Right cardiac atrium (tissue), 5 donors: ENCODE data around the gene FCER1G. TPM values are rescaled to one million over a fixed set of nuclear protein-coding genes. Genes with fewer than 3 reads are reported as not detected.
"Not testable (repeated sequence)": the region's sequence is repeated elsewhere in the genome, so short reads cannot be mapped to it uniquely, and the experiment has no call there.

Experiments used
- ATAC-seq, 2 donors: fragments of 200-7000 bp; cut with Tn5 transposase; one replicate each; pipeline versions ENCODE4 v1.8.0 to v1.9.1; 2020; ENCODE audit warnings: moderate library complexity in 2 of 2, mild to moderate bottlenecking in 1 of 2
- DNase-seq, 3 donors: peaks; one replicate each; pipeline ENCODE4 v3.0.0-alpha.2; 2020
- H3K27ac ChIP-seq: one replicate; pipeline ENCODE4 v1.5.1; 2013; ENCODE audit warnings: mild to moderate bottlenecking, low read length, control low read depth, moderate library complexity
- H3K27me3 ChIP-seq: one replicate; pipeline ENCODE4 v1.6.1; 2013; ENCODE audit not compliant: control insufficient read depth, insufficient read depth
- H3K4me1 ChIP-seq: one replicate; pipeline ENCODE4 v1.6.1; 2013; ENCODE audit warnings: low read length; ENCODE audit not compliant: control insufficient read depth, insufficient read depth
- H3K4me3 ChIP-seq: one replicate; pipeline ENCODE4 v1.5.1; 2013; ENCODE audit warnings: low read length, control low read depth
- H3K9me3 ChIP-seq: one replicate; pipeline ENCODE4 v1.6.1; 2013; ENCODE audit warnings: low read length; ENCODE audit not compliant: control insufficient read depth
- WGBS: extraction: QIAGEN DNeasy Blood & Tissue Kit; methylation state at CpG from one replicate; pipeline ENCODE4 v1.1.7; 2013; 5-methylcytosine and 5-hydroxymethylcytosine counted together
- intact Hi-C, 4 donors: fragments of 100-400 bp; cut with DNase I; formaldehyde crosslinking; loops; one replicate each; pipeline versions ENCODE4 v1.11.0 to v1.14.0; 2022 to 2023
- polyA plus RNA-seq: library from polyadenylated mRNA; stranded (reverse); fragments of 200-250 nt; gene quantifications from one replicate; pipeline ENCODE4 v1.2.3, GENCODE V29; 2013
- total RNA-seq, 4 donors: library from RNA; stranded (reverse); fragmentation: NEBNext Ultra II Directional; extraction: Animal tissue kit (Norgen Biotek cat#: 25700); gene quantifications; one replicate each; pipeline ENCODE4 v1.2.1, GENCODE V29; 2021
- donor health status: healthy with polysubstance abuse.
- donor health status: DM: no; HTN: yes; CAD: no.
- donor health status: DM: no; HTN: no; CAD: no.
- donor health status: DM: no; HTN: yes; CAD: no; lungs with severe emphysema.
- donor health status: DM: yes; HTN: yes; CAD: no.

FCER1G gene
- total and polyA plus RNA-seq, 5 donors: 23.3 to 44.3 (median 33.4) TPM

- not testable (repeated sequence) for H3K4me1 ChIP-seq, H3K27ac ChIP-seq, DNase-seq, ATAC-seq, H3K27me3 ChIP-seq, H3K4me3 ChIP-seq, H3K9me3 ChIP-seq
- 94% methylated on average over 13 of the region's 13 CpGs for WGBS
- intact Hi-C loops: loop anchor here in 3 of 4 donors (5.0 kb wide), 2 partner anchors 68 to 158 kb away; no protein-coding TSS in a partner anchor
These were observed 9.6 kb downstream of the FCER1G start for GRCh38 chr1:161224695-161225087.

GRCh38 chr1:161225178-161225533 is 10.1 kb downstream of the FCER1G start:
- no peak for DNase-seq

GRCh38 chr1:161225534-161226319 is 10.6 kb downstream of the FCER1G start, which contains the start of gene TOMM40L:
Gene TOMM40L, plus strand, starts transcription at chr1:161226060. Its CDS starts 430 bp downstream, at chr1:161226490.
- WGBS: 5% methylated on average over 16 of the region's 16 CpGs
- no peaks in the 10 kb centered on the region for H3K27me3 ChIP-seq
- peak; percentile 97 for ATAC-seq
- H3K4me3 ChIP-seq: peak within 1 kb of the TSS; percentile 73
- intact Hi-C loops: loop anchor here in 3 of 4 donors (5.0 kb wide), 2 partner anchors 67 to 157 kb away; no protein-coding TSS in a partner anchor
- H3K27ac ChIP-seq: peak within 1 kb of the TSS; percentile 71
- H3K4me1 ChIP-seq: peaks cover 6% of the 10 kb centered on the region
- H3K9me3 ChIP-seq: no peaks in the 10 kb centered on the region
- DNase-seq: peak; percentile 94 to 96 (median 94)

More at GRCh38 chr1:161225178-161225533, 10.1 kb downstream of the FCER1G start:
- Histone ChIP-seq H3K27ac (peak overlapping the region; percentile 65), H3K4me1 (peaks cover 6% of the 10 kb centered on the region), H3K9me3 (no peaks in the 10 kb centered on the region), H3K27me3 (no peaks in the 10 kb centered on the region), H3K4me3 (no peak overlapping the region)
- ATAC-seq: no peak
- intact Hi-C loops: loop anchor here in 3 of 4 donors (5.0 kb wide), 2 partner anchors 67 to 157 kb away; no protein-coding TSS in a partner anchor
- WGBS: 58% methylated on average over 7 of the region's 7 CpGs

GRCh38 chr1:161226320-161226711 is 11.2 kb downstream of the FCER1G start:
- intact Hi-C loops: loop anchor here in 3 of 4 donors (5.0 kb wide), 2 partner anchors 66 to 156 kb away; no protein-coding TSS in a partner anchor
- Histone ChIP-seq H3K27ac (peak overlapping the region; percentile 71), H3K9me3 (no peaks in the 10 kb centered on the region), H3K27me3 (no peaks in the 10 kb centered on the region), H3K4me1 (peaks cover 6% of the 10 kb centered on the region), H3K4me3 (peak overlapping the region; percentile 73)
- 4% methylated on average over 15 of the region's 15 CpGs for WGBS
- peak in 1 of 2 donors; percentile 1 for ATAC-seq
- peak in 2 of 3 donors; percentile 56 to 63 for DNase-seq

- H3K4me1 ChIP-seq: peaks cover 6% of the 10 kb centered on the region
- no peaks in the 10 kb centered on the region for H3K9me3 ChIP-seq
- no peaks in the 10 kb centered on the region for H3K27me3 ChIP-seq
- H3K4me3 ChIP-seq: peak overlapping the region; percentile 73
- DNase-seq (no peak), ATAC-seq (no peak)
- H3K27ac ChIP-seq: peak overlapping the region; percentile 71
- intact Hi-C loops: loop anchor here in 3 of 4 donors (5.0 kb wide), 2 partner anchors 66 to 156 kb away; no protein-coding TSS in a partner anchor
- WGBS: 44% methylated on average over 3 of the region's 3 CpGs
These were observed 11.7 kb downstream of the FCER1G start for GRCh38 chr1:161226759-161227158.

GRCh38 chr1:161227196-161227871 is 12.2 kb downstream of the FCER1G start:
- peak overlapping the region; percentile 73 for H3K4me3 ChIP-seq
- DNase-seq: peak; percentile 87 to 91 (median 88)
- H3K9me3 ChIP-seq: no peaks in the 10 kb centered on the region
- H3K27me3 ChIP-seq: no peaks in the 10 kb centered on the region
- 41% methylated on average over 11 of the region's 11 CpGs for WGBS
- peak overlapping the region; percentile 71 for H3K27ac ChIP-seq
- intact Hi-C loops: loop anchor here in 3 of 4 donors (5.0 kb wide), 2 partner anchors 65 to 155 kb away; no protein-coding TSS in a partner anchor
- peaks cover 6% of the 10 kb centered on the region for H3K4me1 ChIP-seq
- peak; percentile 47 to 57 for ATAC-seq

- DNase-seq (no peak), ATAC-seq (no peak)
- Histone ChIP-seq H3K9me3 (no peaks in the 10 kb centered on the region), H3K4me3 (no peak overlapping the region), H3K4me1 (peaks cover 6% of the 10 kb centered on the region), H3K27ac (no peak overlapping the region), H3K27me3 (no peaks in the 10 kb centered on the region)
- intact Hi-C loops: loop anchor here in 3 of 4 donors (5.0 kb wide), 2 partner anchors 64 to 154 kb away; no protein-coding TSS in a partner anchor
- 88% methylated on average over 7 of the region's 7 CpGs for WGBS
These were observed 12.9 kb downstream of the FCER1G start for GRCh38 chr1:161228032-161228431.

- WGBS: 54% methylated on average over 3 of the region's 3 CpGs
- Histone ChIP-seq H3K4me1 (peaks cover 6% of the 10 kb centered on the region), H3K27me3 (no peaks in the 10 kb centered on the region), H3K27ac (no peak overlapping the region), H3K4me3 (no peak overlapping the region), H3K9me3 (no peaks in the 10 kb centered on the region)
- no peak for ATAC-seq
- no peak for DNase-seq
- intact Hi-C loops: loop anchor here in 3 of 4 donors (5.0 kb wide), 2 partner anchors 62 to 152 kb away; no protein-coding TSS in a partner anchor
These were observed 14.8 kb downstream of the FCER1G start for GRCh38 chr1:161229896-161230295.

- no peak overlapping the region for H3K27ac ChIP-seq
- H3K4me3 ChIP-seq: no peak overlapping the region
- H3K9me3 ChIP-seq: no peaks in the 10 kb centered on the region
- ATAC-seq (no peak), DNase-seq (no peak)
- H3K4me1 ChIP-seq: peaks cover 4% of the 10 kb centered on the region
- 95% methylated on average over 7 of the region's 7 CpGs for WGBS
- intact Hi-C loops: no loop called here
- H3K27me3 ChIP-seq: no peaks in the 10 kb centered on the region
These were observed 15.7 kb downstream of the FCER1G start for GRCh38 chr1:161230762-161231161.

- no peak for ATAC-seq
- H3K27me3 ChIP-seq: no peaks in the 10 kb centered on the region
- WGBS: 86% methylated on average over 9 of the region's 9 CpGs
- no peak overlapping the region for H3K27ac ChIP-seq
- H3K4me1 ChIP-seq: no peaks in the 10 kb centered on the region
- no peak overlapping the region for H3K4me3 ChIP-seq
- intact Hi-C loops: no loop called here
- H3K9me3 ChIP-seq: no peaks in the 10 kb centered on the region
- no peak for DNase-seq
These were observed 18.0 kb downstream of the FCER1G start for GRCh38 chr1:161233102-161233501.
